ENCODE data around the gene IL11.

- no peak for TF ChIP-seq CTCF (IDR thresholded peaks at IDR 0.05)
- no peak for TF ChIP-seq POLR2AphosphoS5 (IDR thresholded peaks at IDR 0.05)
- TF ChIP-seq POLR2A (IDR thresholded peaks at IDR 0.05): no peak
These were observed 19.5 kb downstream of the IL11 start for GRCh38 chr19:55350620-55351315.
